ENCODE measurements around the gene IQGAP2.

Gene IQGAP2

DNA sequence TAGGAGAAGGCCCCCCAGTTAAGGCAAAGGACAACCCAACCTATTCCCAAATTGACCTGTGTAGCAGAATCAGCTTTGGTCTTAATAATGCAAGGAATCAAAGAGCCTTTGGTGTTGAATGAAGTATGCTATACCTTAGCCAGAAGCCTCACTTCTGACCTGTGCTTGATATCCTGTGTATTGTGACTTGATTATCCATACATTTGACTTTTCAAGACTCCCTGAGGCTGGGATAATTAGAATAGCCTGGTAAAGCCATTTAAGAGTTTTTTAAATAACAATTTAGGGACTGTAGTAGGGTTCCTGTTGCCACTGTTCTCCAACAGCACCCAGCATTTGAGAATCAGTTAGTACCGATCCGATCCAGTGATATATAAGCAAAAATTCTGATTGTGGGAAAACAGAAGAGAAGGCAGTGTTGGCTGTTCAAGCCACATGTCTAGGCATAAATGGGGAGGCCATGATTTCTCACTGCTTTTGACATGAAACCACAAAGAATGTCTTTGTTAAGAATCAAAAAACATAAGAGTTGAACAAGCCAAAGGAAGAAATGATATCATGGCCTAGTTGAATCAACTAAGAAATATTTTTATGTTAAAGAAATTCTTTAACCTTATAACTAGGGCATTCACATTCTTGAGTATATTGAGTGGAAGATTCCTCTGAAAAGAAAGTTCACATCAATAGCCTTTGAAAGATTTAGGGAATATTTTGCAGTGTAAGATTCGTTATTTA, 121.2 kb downstream of the IQGAP2 start:
- H3K4me1 Mint-ChIP-seq (ENCODE audit: low read depth), result peaks cover 45% of the 10 kb centered on the region
- H3K9me3 Mint-ChIP-seq, result no peaks in the 10 kb centered on the region
- H3K4me3 Mint-ChIP-seq, result no peak overlapping the region
- H3K27ac Mint-ChIP-seq, result no peak overlapping the region
- H3K27me3 Mint-ChIP-seq (ENCODE audit: low read depth), result no peaks in the 10 kb centered on the region
- peaks cover 8% of the 10 kb centered on the region for H3K36me3 Mint-ChIP-seq (ENCODE audit: low read depth)

DNA sequence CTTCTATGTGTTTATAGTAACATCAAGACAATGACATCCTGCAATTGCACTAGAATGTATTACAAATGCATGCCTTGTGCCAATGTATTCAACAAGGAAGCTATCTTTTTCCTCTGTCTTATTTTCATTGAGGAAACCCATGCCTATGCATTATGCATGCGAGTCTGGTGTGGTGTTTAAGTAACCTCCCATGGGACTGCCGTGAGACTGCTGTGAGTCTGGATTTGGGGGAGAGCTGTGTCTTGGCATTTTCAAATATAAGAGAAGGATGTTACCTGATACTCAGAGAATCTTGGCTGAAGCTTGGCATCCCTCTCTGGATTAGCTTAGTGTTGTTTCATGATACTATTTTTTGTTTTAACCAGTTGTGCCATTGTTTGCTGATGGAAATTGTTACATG, 121.8 kb downstream of the IQGAP2 start:
- Mint-ChIP-seq H3K4me1 (ENCODE audit: low read depth) (peaks cover 45% of the 10 kb centered on the region), H3K9me3 (no peaks in the 10 kb centered on the region), H3K27ac (no peak overlapping the region), H3K36me3 (ENCODE audit: low read depth) (peaks cover 8% of the 10 kb centered on the region), H3K27me3 (ENCODE audit: low read depth) (no peaks in the 10 kb centered on the region), H3K4me3 (no peak overlapping the region)

DNA sequence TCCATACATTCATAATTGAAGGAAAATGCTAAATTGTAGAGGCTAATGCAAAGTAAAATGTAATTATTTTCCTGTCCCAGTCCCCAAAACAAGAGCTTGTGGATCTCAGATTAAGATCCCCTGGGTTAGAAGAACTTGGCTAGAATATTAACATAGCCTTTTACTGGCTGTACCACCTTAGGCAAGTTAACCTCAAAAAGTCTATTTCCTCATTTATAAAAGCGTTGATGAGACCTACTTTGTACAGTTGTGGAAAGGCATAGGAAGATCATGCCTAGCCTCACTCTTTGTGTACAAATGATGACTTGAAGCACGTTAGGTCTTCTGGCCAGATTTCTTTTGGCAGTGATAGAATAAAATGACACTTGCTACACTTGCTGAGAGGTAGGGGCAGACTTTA, 122.9 kb downstream of the IQGAP2 start:
- no peaks in the 10 kb centered on the region for H3K27me3 Mint-ChIP-seq (ENCODE audit: low read depth)
- H3K4me3 Mint-ChIP-seq, result no peak overlapping the region
- H3K27ac Mint-ChIP-seq, result no peak overlapping the region
- H3K4me1 Mint-ChIP-seq (ENCODE audit: low read depth), result peaks cover 47% of the 10 kb centered on the region
- peaks cover 6% of the 10 kb centered on the region for H3K36me3 Mint-ChIP-seq (ENCODE audit: low read depth)
- H3K9me3 Mint-ChIP-seq, result no peaks in the 10 kb centered on the region

DNA sequence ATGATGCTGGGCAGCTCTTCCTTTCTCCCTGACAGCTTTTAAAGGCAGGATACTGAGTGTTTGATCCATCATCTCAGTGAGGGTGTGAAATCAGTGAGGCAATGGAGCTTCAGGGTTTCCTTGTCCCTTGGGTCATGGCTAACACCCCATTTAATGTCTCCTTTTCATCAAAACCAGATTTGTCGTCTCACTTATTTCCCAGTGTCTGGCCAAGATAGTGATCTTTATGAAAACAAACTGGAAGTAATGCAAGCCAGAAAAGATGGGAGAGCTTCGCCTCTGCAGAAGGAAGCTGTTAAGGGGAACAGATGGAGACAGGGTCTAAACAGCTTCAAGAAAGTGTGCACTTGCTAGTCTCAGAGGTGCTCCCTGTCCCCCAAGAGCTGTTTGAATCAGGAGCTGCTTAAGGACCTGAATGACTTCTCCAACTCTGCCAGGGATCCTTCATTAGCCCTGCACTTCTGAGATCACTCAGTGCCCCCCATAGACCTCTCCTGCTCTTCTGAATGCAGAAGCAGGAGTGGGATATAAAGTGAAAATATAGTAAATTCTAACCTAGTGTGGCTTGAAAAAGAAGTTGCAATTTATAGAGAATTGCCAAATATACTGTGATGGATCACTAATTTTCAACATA, 124.0 kb downstream of the IQGAP2 start:
- peaks cover 43% of the 10 kb centered on the region for H3K4me1 Mint-ChIP-seq (ENCODE audit: low read depth)
- no peak overlapping the region for H3K27ac Mint-ChIP-seq
- H3K9me3 Mint-ChIP-seq, result no peaks in the 10 kb centered on the region

DNA sequence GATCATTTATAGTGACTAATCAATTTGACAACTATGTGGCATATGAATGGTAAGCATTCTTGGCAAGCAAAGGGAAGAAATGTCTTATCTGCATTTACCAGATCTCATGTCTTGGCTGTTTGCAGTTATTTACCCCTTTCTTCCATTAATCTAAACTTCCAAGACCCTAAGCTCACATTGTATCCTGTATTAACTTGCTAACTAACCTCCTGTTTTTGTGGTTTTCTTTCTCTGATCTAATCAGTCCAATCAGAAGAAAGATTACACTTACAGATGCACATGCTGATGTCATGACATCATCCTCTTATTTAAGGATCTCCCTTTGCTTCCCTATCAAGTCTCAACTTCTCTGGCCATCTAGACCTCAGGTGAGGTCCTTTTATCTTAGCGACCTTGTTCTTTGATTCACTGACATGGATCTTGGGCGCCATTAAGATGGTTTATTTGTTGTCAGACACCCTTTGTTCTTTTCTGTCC, 124.6 kb downstream of the IQGAP2 start:
- Mint-ChIP-seq H3K4me1 (ENCODE audit: low read depth) (peaks cover 37% of the 10 kb centered on the region), H3K36me3 (ENCODE audit: low read depth) (peaks cover 5% of the 10 kb centered on the region), H3K27ac (no peak overlapping the region), H3K4me3 (no peak overlapping the region), H3K9me3 (no peaks in the 10 kb centered on the region), H3K27me3 (ENCODE audit: low read depth) (no peaks in the 10 kb centered on the region)

More for the DNA sequence above, 124.0 kb downstream of the IQGAP2 start:
- peaks cover 6% of the 10 kb centered on the region for H3K36me3 Mint-ChIP-seq (ENCODE audit: low read depth)
- no peak overlapping the region for H3K4me3 Mint-ChIP-seq
- no peaks in the 10 kb centered on the region for H3K27me3 Mint-ChIP-seq (ENCODE audit: low read depth)

DNA sequence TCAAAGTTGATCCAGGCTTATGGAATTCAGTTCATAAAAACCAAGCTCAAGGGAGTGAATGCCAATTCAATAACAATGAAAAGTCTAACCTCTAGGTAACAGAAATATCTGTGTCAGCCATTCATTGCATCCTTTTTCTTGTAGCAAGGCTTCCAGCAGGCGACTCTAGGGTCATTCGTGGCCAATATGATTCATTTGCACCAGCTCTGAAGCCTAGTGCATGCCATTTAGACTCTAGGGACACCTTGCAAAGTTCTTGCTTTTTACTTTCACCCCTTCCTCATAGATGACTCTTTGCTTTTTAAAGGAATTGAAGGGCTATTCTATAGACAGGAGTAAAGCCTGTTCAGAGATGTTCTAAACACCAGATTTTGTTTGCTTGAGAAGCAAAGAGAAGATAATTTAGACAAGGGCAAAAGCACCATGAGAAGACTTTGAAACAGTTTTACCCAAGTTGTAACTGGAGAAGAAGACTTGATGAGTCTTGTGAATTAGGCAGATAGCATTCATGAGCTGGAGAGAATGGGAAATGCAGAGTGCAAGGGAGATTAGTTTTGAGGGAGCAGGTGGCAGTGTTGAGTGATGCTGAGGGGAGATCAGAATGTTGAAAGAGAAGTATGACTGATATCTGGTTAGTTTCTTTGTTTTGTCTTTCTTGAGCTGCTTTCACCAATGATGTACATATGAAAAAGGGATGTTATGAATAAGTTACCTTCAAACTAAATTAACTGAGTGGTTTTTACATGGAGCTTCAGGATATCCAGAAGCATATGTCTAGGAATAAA, 125.7 kb downstream of the IQGAP2 start:
- Mint-ChIP-seq H3K9me3 (no peaks in the 10 kb centered on the region), H3K4me1 (ENCODE audit: low read depth) (peaks cover 31% of the 10 kb centered on the region), H3K4me3 (no peak overlapping the region), H3K36me3 (ENCODE audit: low read depth) (peaks cover 6% of the 10 kb centered on the region), H3K27ac (peak overlapping the region; percentile 16), H3K27me3 (ENCODE audit: low read depth) (no peaks in the 10 kb centered on the region)

DNA sequence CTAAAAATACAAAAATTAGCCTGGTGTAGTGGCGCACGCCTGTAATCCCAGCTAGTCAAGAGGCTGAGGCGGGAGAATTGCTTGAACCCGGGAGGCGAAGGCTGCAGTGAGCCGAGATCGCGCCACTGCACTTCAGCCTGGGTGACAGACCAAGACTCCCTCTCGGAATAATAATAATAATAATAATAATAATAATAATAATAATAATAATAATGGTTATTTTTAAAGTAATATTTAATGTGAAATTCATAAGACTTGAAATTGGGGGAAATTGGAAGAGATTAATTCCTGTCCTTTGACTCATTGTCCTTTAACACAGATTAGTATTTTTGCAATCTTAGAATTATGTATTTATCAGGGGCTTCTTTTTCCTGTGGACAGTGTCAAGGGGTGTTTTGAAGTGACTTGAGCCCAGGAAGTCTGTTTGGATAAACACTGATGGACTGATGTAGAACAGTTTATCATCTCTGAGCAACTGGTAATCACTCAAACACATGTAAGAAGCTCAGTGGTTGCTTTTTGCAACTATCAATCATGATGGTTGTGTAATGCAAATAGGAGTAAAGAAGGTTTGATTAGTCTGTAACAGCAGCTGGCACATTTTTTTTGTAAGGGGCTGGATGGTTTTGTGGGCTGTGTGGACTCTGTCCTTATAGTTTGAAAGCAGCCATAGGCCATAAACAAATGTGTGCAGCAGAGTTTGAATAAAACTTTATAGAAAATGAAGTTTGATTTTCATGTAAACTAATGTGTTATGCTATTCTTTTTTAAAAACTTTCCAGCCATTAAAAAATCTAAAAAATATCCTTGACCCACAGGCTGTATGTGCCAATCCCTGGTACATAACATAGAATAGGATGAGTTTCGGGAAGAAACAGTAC, 126.6 kb downstream of the IQGAP2 start:
- Mint-ChIP-seq H3K27ac (no peak overlapping the region), H3K4me3 (no peak overlapping the region), H3K9me3 (no peaks in the 10 kb centered on the region), H3K4me1 (ENCODE audit: low read depth) (peaks cover 30% of the 10 kb centered on the region), H3K36me3 (ENCODE audit: low read depth) (peaks cover 6% of the 10 kb centered on the region), H3K27me3 (ENCODE audit: low read depth) (no peaks in the 10 kb centered on the region)

DNA sequence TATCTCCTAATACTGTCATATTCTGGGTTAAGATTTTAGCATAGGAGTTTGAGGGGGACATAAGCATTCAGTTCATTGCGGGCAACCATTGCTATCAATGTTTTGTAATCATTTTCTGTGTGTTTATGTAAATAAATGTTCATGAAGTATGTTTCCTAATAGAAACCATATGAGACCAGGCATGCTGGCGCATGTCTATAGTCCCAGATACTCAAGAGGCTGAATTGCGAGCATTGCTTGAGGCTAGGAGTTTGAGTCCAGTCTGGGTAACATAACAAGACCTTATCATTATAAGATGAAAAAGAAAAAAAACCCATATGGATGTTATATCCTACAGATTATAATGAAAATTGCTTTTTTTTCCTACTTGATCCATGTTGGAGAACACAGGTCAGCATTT, 129.0 kb downstream of the IQGAP2 start:
- Mint-ChIP-seq H3K27me3 (ENCODE audit: low read depth) (no peaks in the 10 kb centered on the region), H3K4me1 (ENCODE audit: low read depth) (peaks cover 29% of the 10 kb centered on the region), H3K4me3 (no peak overlapping the region), H3K9me3 (no peaks in the 10 kb centered on the region), H3K36me3 (ENCODE audit: low read depth) (peaks cover 13% of the 10 kb centered on the region), H3K27ac (no peak overlapping the region)

DNA sequence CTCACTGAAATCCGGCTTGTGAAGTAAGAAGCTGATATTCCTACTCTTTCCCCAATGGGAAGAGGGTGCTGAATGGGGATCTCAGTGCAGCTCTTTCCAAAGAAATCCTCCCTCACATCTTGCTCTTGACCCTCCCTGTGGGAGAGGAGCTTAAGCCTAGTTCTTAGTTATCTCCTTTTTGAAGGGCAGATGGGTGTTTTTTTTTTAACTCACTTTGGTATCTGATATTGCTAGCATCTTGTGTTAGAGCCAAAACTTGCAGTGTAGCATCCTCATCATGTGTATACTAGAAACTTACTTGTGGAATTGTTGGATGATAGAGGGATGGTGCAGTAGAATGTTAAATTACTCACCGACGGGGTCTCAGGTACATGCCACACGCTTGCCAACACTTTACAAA, 129.9 kb downstream of the IQGAP2 start:
- no peak overlapping the region for H3K4me3 Mint-ChIP-seq
- peaks cover 16% of the 10 kb centered on the region for H3K36me3 Mint-ChIP-seq (ENCODE audit: low read depth)
- no peaks in the 10 kb centered on the region for H3K9me3 Mint-ChIP-seq
- peaks cover 25% of the 10 kb centered on the region for H3K4me1 Mint-ChIP-seq (ENCODE audit: low read depth)
- H3K27ac Mint-ChIP-seq, result no peak overlapping the region
- no peaks in the 10 kb centered on the region for H3K27me3 Mint-ChIP-seq (ENCODE audit: low read depth)

DNA sequence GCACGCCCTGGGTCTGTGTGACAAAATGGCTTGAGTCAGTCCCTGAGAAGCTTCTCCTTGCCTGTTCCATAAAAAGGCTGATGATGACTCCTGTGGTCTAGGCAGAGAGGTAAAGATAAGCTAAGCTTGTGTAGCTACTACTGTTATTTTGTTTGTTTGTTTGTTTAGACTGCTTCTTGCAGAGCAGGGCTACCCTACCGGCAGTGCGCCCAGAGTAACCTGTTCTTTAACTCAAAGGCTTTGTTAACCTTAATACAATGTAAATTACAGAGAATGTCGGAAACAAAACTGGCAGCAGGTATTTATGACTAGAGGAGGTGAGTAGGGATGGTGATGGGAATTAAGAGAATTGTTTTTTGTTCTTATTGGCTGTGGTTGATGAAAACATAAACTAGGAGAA, 132.5 kb downstream of the IQGAP2 start:
- Mint-ChIP-seq H3K4me1 (ENCODE audit: low read depth) (peaks cover 25% of the 10 kb centered on the region), H3K27ac (peak overlapping the region; percentile 58), H3K4me3 (no peak overlapping the region)

DNA sequence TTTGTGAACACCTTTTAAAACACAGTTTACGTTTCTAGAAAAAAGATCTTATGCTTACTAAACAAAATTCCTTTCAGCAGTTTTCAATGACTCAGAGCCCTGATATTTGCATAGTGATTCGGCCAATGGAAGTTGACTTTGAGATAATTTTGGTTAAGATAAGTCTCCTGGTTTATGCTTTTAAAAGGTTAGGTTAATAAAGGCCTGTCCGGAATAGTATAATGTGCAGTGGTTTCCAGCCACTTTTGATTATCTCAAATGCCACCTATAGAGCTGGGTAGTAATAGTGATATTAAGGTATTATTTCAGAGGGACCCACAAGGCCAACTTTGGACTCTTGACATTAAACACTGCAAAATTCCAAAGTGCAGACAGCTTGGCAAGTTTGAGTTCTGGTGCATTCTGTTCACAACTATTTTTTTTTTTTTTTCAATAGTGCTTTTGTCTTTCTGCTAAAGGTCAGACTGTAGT, 134.0 kb downstream of the IQGAP2 start:
- Mint-ChIP-seq H3K9me3 (no peaks in the 10 kb centered on the region), H3K4me3 (no peak overlapping the region), H3K27ac (no peak overlapping the region), H3K36me3 (ENCODE audit: low read depth) (peaks cover 19% of the 10 kb centered on the region), H3K27me3 (ENCODE audit: low read depth) (no peaks in the 10 kb centered on the region), H3K4me1 (ENCODE audit: low read depth) (peaks cover 32% of the 10 kb centered on the region)

More for the DNA sequence above, 132.5 kb downstream of the IQGAP2 start:
- Mint-ChIP-seq H3K9me3 (no peaks in the 10 kb centered on the region), H3K36me3 (ENCODE audit: low read depth) (peaks cover 20% of the 10 kb centered on the region), H3K27me3 (ENCODE audit: low read depth) (no peaks in the 10 kb centered on the region)

DNA sequence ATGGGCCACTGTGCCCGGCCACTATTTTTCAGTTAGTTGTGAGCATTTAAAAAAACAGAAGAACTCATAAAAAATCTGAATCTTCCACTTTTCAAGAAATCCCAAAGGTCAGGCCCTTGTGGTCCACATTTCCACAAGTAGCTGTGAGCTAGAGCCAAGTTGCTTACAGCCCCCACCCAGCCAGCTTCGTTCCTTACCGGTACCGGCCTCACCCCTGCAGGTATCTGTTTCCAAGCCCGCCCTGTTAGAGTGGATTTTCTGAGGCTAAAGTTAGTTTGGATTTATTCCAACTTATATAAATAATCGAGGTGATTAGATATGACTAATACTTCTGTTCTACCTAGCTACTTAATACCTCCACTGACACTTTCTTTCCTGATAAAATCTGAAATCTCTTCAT, 139.2 kb downstream of the IQGAP2 start:
- Mint-ChIP-seq H3K4me1 (ENCODE audit: low read depth) (peaks cover 57% of the 10 kb centered on the region), H3K9me3 (no peaks in the 10 kb centered on the region), H3K27ac (peak overlapping the region; percentile 96), H3K27me3 (ENCODE audit: low read depth) (no peaks in the 10 kb centered on the region), H3K36me3 (ENCODE audit: low read depth) (peaks cover 11% of the 10 kb centered on the region), H3K4me3 (peak overlapping the region; percentile 80)

DNA sequence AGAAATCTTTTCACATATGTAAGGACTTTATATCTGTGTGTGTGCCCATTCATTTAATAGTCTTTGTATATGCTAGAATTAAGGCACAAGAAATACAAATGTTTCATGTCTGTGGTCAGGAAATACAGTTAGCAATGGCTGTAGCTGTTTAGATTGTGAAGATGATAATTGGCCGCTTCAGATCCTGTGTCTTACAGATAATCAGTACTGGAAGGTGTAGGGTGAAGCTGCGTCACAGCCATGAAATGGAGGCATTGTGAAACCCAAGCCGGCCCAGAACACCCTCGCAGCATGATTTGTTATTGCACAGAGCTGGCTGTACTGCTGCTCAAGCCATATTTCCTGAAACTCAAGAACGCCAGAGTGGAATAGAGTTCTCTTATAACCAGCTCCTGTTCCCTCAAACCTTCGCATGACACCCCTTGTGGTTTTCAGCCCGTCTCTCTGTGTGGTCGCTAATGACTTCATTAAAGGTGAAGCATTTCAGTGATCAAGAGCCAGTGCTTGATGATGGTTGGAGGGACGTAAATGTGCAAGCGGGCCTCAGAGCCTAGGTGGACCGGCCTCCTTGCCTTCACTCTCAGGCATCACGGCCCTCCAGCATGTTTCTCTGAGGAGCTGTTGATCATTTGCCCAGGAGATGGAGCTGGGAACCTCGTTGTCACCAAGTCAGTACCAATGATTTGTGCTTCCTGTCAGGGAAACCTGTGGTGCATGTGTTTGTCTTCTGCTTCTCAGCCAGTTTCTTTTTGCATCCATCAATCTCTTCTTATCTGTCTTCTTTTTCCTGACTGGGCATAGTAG, 140.0 kb downstream of the IQGAP2 start:
- H3K9me3 Mint-ChIP-seq, result no peaks in the 10 kb centered on the region
- H3K36me3 Mint-ChIP-seq (ENCODE audit: low read depth), result peaks cover 8% of the 10 kb centered on the region
- peak overlapping the region; percentile 96 for H3K27ac Mint-ChIP-seq
- peaks cover 61% of the 10 kb centered on the region for H3K4me1 Mint-ChIP-seq (ENCODE audit: low read depth)
- peak overlapping the region; percentile 80 for H3K4me3 Mint-ChIP-seq
- no peaks in the 10 kb centered on the region for H3K27me3 Mint-ChIP-seq (ENCODE audit: low read depth)
